ENCODE data around the gene ZBTB47. TPM values are rescaled to one million over a fixed set of nuclear protein-coding genes. Genes with fewer than 3 reads are reported as not detected.

ZBTB47 gene
- total and polyA plus RNA-seq, 2 experiments from 2014 or later: 0.48 to 2.8 TPM

DNA sequence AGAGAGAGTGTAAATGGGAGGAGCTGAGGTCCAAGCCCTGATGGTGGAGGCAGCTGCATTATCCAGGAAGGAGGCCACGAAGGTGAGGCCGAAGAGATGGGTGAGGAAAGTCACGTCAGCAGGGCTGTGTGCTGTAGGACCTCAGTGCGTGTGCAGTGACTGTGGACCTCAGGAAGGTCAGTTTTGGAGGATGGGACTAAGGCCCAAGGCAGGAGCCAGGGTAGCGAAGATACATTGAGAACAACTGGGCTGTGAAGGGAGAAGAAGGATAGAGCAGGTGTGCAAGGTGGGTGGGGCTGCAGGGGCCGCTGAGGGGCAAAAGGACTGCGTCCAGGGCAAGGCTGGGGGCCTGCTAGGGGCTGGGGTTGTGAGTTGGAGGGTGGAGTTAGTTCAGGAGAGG lies 36.7 kb downstream of the ZBTB47 start (continued):
- TF ChIP-seq, protein P1, sequence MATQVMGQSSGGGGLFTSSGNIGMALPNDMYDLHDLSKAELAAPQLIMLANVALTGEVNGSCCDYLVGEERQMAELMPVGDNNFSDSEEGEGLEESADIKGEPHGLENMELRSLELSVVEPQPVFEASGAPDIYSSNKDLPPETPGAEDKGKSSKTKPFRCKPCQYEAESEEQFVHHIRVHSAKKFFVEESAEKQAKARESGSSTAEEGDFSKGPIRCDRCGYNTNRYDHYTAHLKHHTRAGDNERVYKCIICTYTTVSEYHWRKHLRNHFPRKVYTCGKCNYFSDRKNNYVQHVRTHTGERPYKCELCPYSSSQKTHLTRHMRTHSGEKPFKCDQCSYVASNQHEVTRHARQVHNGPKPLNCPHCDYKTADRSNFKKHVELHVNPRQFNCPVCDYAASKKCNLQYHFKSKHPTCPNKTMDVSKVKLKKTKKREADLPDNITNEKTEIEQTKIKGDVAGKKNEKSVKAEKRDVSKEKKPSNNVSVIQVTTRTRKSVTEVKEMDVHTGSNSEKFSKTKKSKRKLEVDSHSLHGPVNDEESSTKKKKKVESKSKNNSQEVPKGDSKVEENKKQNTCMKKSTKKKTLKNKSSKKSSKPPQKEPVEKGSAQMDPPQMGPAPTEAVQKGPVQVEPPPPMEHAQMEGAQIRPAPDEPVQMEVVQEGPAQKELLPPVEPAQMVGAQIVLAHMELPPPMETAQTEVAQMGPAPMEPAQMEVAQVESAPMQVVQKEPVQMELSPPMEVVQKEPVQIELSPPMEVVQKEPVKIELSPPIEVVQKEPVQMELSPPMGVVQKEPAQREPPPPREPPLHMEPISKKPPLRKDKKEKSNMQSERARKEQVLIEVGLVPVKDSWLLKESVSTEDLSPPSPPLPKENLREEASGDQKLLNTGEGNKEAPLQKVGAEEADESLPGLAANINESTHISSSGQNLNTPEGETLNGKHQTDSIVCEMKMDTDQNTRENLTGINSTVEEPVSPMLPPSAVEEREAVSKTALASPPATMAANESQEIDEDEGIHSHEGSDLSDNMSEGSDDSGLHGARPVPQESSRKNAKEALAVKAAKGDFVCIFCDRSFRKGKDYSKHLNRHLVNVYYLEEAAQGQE (IDR thresholded peaks at IDR 0.05; ENCODE audit: unreplicated experiment): no peak

DNA sequence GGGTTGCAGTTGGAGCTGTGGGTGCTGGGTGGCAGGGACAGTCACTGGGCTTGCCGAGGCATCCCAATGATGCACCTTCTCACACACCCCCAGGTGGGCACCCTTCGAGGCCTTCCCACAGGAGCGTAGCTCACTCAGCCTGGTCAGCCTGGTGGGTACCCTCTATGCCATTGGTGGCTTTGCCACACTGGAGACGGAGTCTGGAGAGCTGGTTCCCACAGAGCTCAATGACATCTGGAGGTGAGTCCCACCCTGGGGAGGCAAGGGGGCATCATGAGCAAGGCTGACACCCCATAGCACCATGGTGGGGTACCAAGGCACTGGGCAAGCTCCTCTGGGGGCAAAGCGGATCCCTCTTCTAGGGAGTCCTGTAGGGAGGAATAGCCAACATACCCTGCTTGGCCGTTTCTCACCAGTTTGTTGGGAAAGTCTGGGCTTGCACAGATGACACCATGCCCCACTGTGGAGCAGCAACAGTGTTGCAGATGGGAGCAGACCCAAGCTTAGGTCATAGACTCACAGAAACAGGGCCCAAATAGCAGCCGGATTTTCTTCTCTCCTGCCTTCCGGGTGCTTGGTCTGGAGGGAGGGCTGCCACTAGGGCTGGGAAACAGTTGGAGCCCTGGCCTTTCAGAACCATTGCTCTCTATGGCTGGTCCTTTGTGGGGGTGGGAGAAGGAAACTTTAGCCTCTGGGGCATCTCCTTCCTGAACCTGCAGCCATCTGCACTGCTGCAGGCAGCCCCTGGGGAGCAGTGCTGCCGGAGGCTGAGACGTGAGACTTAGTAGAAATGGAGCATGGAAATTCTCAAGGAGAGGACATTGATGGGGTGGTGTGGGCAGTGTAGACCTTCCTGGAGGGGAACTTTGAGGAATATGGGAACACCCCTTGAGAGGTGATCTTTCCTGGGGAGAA lies 37.5 kb downstream of the ZBTB47 start:
- Histone ChIP-seq H3K36me3 (ENCODE audit: insufficient read depth) (no peaks in the 10 kb centered on the region), H3K4me1 (ENCODE audit: insufficient read depth) (no peaks in the 10 kb centered on the region), H3K79me2 (replicated peaks; ENCODE audit: insufficient read depth) (no peaks in the 10 kb centered on the region), H3K27ac (ENCODE audit: low read depth) (no peak overlapping the region), H3K9me2 (ENCODE audit: insufficient read depth) (no peaks in the 10 kb centered on the region), H2AFZ (no peak overlapping the region), H3K27me3 (ENCODE audit: insufficient read depth) (no peaks in the 10 kb centered on the region), H3K4me3 (no peak overlapping the region), H3K4me2 (no peak overlapping the region), H4K20me1 (replicated peaks; ENCODE audit: insufficient read depth) (no peaks in the 10 kb centered on the region), H3F3A (replicated peaks; ENCODE audit: low read depth) (no peaks in the 10 kb centered on the region)
- no peak for DNase-seq (ENCODE audit: low spot score)
- Mint-ChIP-seq H3K36me3 (ENCODE audit: low read depth) (no peaks in the 10 kb centered on the region), H3K27ac (no peak overlapping the region), H3K4me3 (no peak overlapping the region), H3K4me1 (peaks cover 19% of the 10 kb centered on the region), H3K9me3 (no peaks in the 10 kb centered on the region), H3K27me3 (ENCODE audit: insufficient read depth, low read depth, poor library complexity) (peaks cover 17% of the 10 kb centered on the region)
- ATAC-seq: no peak
- TF ChIP-seq CREB1 (CRISPR knock-in tag; IDR thresholded peaks at IDR 0.05; ENCODE audit: low read depth): no peak
- no peak for TF ChIP-seq POLR2AphosphoS5 (IDR thresholded peaks at IDR 0.05; ENCODE audit: low read depth)
- no peak for TF ChIP-seq JUNB (IDR thresholded peaks at IDR 0.05; ENCODE audit: unreplicated experiment)
- TF ChIP-seq, protein P2, sequence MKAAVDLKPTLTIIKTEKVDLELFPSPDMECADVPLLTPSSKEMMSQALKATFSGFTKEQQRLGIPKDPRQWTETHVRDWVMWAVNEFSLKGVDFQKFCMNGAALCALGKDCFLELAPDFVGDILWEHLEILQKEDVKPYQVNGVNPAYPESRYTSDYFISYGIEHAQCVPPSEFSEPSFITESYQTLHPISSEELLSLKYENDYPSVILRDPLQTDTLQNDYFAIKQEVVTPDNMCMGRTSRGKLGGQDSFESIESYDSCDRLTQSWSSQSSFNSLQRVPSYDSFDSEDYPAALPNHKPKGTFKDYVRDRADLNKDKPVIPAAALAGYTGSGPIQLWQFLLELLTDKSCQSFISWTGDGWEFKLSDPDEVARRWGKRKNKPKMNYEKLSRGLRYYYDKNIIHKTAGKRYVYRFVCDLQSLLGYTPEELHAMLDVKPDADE (IDR thresholded peaks at IDR 0.05): no peak
- TF ChIP-seq EZH2 (IDR thresholded peaks at IDR 0.05; ENCODE audit: low read depth, unreplicated experiment): no peak
- TF ChIP-seq, protein P3, sequence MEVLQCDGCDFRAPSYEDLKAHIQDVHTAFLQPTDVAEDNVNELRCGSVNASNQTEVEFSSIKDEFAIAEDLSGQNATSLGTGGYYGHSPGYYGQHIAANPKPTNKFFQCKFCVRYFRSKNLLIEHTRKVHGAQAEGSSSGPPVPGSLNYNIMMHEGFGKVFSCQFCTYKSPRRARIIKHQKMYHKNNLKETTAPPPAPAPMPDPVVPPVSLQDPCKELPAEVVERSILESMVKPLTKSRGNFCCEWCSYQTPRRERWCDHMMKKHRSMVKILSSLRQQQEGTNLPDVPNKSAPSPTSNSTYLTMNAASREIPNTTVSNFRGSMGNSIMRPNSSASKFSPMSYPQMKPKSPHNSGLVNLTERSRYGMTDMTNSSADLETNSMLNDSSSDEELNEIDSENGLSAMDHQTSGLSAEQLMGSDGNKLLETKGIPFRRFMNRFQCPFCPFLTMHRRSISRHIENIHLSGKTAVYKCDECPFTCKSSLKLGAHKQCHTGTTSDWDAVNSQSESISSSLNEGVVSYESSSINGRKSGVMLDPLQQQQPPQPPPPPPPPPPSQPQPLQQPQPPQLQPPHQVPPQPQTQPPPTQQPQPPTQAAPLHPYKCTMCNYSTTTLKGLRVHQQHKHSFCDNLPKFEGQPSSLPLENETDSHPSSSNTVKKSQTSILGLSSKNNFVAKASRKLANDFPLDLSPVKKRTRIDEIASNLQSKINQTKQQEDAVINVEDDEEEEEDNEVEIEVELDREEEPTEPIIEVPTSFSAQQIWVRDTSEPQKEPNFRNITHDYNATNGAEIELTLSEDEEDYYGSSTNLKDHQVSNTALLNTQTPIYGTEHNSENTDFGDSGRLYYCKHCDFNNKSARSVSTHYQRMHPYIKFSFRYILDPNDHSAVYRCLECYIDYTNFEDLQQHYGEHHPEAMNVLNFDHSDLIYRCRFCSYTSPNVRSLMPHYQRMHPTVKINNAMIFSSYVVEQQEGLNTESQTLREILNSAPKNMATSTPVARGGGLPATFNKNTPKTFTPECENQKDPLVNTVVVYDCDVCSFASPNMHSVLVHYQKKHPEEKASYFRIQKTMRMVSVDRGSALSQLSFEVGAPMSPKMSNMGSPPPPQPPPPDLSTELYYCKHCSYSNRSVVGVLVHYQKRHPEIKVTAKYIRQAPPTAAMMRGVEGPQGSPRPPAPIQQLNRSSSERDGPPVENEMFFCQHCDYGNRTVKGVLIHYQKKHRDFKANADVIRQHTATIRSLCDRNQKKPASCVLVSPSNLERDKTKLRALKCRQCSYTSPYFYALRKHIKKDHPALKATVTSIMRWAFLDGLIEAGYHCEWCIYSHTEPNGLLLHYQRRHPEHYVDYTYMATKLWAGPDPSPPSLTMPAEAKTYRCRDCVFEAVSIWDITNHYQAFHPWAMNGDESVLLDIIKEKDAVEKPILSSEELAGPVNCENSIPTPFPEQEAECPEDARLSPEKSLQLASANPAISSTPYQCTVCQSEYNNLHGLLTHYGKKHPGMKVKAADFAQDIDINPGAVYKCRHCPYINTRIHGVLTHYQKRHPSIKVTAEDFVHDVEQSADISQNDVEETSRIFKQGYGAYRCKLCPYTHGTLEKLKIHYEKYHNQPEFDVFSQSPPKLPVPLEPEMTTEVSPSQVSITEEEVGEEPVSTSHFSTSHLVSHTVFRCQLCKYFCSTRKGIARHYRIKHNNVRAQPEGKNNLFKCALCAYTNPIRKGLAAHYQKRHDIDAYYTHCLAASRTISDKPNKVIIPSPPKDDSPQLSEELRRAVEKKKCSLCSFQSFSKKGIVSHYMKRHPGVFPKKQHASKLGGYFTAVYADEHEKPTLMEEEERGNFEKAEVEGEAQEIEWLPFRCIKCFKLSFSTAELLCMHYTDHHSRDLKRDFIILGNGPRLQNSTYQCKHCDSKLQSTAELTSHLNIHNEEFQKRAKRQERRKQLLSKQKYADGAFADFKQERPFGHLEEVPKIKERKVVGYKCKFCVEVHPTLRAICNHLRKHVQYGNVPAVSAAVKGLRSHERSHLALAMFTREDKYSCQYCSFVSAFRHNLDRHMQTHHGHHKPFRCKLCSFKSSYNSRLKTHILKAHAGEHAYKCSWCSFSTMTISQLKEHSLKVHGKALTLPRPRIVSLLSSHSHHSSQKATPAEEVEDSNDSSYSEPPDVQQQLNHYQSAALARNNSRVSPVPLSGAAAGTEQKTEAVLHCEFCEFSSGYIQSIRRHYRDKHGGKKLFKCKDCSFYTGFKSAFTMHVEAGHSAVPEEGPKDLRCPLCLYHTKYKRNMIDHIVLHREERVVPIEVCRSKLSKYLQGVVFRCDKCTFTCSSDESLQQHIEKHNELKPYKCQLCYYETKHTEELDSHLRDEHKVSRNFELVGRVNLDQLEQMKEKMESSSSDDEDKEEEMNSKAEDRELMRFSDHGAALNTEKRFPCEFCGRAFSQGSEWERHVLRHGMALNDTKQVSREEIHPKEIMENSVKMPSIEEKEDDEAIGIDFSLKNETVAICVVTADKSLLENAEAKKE (CRISPR knock-in tag; IDR thresholded peaks at IDR 0.05): no peak
- TF ChIP-seq, protein P4, sequence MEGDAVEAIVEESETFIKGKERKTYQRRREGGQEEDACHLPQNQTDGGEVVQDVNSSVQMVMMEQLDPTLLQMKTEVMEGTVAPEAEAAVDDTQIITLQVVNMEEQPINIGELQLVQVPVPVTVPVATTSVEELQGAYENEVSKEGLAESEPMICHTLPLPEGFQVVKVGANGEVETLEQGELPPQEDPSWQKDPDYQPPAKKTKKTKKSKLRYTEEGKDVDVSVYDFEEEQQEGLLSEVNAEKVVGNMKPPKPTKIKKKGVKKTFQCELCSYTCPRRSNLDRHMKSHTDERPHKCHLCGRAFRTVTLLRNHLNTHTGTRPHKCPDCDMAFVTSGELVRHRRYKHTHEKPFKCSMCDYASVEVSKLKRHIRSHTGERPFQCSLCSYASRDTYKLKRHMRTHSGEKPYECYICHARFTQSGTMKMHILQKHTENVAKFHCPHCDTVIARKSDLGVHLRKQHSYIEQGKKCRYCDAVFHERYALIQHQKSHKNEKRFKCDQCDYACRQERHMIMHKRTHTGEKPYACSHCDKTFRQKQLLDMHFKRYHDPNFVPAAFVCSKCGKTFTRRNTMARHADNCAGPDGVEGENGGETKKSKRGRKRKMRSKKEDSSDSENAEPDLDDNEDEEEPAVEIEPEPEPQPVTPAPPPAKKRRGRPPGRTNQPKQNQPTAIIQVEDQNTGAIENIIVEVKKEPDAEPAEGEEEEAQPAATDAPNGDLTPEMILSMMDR (conservative IDR thresholded peaks at IDR 0.05; ENCODE audit: low read depth in 2 of 2): no peak
- no peak for TF ChIP-seq EZH2phosphoT487 (IDR thresholded peaks at IDR 0.05; ENCODE audit: unreplicated experiment)
- TF ChIP-seq ZNF331 (CRISPR knock-in tag; IDR thresholded peaks at IDR 0.05; ENCODE audit: low read depth): no peak
